Measurements from ENCODE around the gene PBX4.

PBX4 gene

DNA sequence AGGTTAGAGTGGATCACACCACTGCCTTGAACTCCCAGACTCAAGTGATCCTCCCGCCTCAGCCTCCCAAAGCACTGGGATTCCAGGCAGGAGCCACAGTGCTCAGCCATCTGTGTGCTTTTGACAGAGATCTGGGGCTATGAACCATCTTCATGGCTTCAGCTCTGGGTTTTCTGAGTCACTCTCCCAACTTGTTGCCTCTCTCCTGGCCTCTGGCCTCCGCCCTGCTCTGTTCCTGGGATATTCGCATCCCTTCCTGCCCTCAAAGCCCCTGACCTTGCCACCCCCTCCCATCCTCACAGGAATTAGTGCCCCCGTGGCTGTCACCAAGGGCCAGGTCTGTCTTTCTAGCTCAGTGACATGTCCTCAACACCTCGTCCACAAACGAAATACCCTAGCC, 30.7 kb upstream of the PBX4 start:
- DNase-seq = no peak

- DNase-seq = no peak
These were observed 28.7 kb upstream of the PBX4 start for GRCh38 chr19:19647037-19647835.

DNA sequence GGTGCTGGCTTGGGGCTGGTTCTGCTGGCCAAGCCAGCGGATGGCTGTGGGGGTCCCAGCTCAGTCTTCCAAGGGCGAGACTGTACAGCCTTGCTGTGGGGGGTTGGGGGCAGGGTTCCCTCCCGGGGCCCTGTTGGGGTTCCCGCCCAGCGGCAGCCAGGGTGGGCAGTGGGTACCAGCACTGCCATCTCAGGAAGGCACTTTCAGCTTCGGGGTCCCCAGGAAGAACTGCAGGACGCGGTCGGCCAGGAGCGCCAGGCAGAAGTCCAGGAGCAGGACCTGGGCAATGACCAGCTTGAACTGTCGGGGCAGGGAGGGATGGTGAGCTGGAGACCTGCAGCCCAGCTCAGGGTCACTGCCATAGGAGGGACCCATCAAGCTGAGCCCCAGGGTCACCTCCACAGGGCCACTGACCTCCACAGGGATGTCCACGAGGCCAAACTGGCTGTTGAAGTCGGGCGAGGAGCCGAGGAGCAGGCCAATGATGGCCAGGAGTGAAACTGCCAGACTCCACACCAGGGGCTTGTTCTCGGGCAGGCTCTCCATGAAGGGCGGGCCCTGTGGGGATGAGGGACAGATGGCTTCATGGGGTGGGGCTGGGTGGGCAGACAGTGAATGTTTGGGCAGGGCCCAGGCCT, 26.9 kb upstream of the PBX4 start:
- no peak for DNase-seq

- DNase-seq = no peak
These were observed 25.5 kb upstream of the PBX4 start for GRCh38 chr19:19644054-19644388.

DNA sequence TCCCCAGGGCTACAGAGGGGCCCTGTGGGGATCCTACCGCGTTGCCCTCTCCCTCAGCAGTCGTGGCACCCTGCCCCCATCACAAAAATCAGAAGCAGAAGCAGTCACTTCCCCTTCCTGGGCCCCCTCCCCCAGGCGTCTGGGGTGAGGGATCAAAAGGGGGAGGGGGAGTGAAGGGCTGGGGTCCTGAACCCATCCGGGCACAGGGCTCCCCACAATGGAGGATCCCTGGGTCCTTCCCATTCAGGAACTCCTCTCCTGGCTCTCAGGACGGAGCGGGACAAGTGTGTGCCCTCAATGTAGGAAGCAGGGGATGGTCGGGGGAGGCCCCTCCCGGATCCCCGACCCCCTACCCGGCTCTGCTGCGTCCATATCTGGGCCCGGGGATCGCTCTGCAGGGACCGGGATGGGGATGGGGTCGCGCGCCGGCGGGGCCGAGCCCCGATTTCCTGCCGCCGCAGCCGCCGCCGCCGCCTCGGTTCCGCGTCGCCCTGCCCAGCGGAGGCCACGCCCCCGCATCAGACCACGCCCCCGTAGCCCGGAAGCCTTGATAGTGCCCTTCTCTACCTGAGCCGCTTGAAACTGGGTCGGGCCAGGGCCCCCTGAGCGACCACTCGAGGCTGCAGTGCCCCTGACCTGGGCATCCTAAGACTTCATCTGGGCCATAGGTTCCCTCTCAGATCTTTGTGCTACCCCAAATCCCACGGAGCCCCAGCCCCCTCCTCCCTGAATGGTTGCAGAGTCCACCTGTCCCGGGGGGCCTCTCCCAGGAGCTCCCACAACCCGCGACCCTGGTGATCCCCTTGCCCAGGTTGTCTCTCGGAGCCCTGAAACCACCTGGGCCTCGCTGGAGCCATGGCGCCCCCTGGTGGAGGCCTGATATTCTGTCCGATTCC, 24.9 kb upstream of the PBX4 start, which contains the start of gene GMIP:
TSS of gene GMIP (minus strand) at position 500 of the 896 bp plus-strand sequence. CDS start at position 372, 128 bp downstream.
- DNase-seq = peak; percentile 26

DNA sequence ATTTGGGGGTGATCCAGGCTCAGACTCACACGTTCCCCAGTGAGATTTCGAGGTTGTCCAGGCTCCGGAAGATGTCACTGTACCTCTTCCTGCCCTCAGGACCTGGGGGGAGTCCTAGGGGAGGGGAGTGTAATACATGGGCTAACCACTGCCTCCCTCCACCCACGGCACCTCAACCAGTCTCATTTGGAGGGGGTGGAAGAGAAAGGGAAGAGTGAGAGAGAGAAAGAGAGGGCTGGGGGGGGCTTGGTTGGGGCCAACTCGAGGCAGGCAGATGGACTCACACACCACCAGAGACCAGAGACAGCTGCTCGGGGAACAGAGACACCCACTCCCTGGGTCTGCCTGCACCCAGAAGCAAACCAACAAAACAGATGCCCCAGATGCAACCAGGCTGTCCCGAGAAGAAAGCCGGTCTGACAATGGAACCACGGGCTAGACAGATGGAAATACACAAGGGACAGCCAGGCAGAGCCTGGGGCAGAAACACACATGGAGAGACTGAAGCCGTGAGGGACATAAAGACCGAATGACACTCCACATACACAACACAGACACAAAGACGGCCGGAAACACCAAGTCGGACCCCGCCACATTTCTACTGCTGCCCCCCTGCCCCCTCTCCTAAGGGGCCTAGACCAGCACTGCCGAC, 24.1 kb upstream of the PBX4 start:
- no peak for DNase-seq

DNA sequence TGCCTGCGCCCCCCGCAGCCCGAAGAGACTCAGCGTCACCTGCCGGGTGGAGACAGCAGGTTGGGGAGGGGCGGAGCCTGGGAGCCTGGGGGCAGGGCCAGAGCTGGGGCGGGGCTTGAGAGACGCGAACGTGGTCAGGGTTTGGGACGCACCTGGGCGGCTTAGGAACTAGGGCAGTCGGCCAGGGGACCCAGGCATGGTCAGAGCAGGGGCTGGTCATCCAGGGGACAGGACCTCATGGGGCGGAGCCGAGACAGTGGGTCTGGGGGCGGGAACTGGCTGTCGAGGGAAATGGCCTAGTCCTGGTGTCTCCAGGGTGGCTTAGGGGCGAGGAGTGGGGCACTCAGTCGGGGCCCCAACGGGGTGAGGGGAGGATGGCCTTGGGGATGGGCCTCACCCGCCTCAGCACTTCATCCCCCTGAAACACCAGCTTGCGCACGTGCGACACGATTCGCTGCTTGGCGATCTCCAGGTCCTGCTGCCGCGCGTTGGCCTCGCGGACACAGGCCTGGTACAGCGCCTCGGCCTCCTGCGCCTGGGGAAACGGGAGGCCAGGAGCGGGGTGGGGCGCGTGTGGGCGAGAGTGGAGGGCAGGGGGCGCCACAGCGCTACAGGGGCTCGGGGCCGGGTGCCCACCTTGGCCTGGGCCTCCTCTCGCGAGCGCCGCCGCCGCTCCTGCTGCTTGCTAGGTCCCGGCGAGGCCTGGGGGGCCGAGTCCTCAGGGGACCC, 19.2 kb upstream of the PBX4 start:
- DNase-seq = no peak

- DNase-seq = no peak
These were observed 18.7 kb upstream of the PBX4 start for GRCh38 chr19:19637186-19637522.

GRCh38 chr19:19636573-19637185, 18.2 kb upstream of the PBX4 start:
- DNase-seq = no peak

DNA sequence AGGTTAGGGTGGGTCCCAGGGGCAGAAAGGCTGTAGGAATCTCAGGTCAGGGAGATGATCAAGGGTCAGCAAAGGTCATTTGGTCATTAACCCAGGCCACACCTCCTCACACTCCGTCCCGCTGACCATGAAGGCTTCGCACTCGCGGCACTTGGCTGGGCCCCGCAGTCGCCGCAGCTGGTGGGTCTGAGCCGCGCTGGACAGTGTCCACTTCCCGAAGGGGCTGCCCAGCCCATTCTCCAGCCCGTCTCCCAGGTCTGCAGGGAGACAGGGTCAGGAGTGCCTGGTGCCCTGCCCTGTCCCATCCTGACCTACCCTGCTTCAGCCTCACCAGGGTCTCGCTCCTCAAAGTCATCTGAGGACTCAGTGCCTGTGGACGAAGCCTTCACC, 16.8 kb upstream of the PBX4 start:
- DNase-seq = no peak

DNA sequence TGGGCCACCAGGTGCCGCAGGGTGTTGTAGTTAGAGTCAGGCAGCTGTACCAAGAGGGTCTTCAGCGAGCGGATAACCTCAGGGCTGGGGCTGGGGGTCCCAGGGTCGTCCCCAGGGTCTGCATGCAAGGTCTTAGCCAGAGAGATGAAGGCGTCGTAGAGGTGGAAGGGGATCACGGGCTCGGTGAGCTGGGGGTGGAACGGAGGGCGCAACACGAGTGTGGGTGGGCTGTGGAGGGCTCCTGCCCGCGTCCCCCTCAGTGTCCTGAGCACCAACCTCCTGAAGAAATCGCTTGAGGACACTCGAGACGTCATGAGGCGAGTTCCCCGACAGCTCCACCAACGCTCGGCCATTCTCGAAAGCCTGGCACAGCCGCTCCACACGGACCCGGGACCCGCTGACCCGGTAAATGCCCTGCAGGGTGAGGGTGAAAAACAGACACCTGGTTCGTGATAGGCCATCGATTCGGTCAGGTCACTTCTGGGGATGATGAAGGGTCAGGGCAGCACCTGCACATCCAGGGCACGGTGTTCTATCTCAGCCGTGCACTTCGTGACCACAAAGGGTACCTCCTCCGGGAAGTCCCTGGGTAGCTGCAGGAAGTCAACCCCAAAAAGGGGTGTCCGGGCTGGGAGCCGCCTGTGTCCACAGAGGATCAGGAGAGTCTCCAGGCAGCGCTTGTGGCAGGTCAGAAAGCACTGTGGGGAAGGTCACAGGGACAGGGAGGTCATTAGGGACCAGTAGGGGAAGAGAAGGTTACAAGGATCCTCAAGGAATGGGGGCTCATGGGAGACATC, 16.2 kb upstream of the PBX4 start:
- DNase-seq = no peak

GRCh38 chr19:19633711-19634515, 15.4 kb upstream of the PBX4 start:
- no peak for DNase-seq

- no peak for DNase-seq
These were observed 14.2 kb upstream of the PBX4 start for GRCh38 chr19:19632661-19633060.

GRCh38 chr19:19631346-19631745, 12.9 kb upstream of the PBX4 start:
- DNase-seq = no peak

- no peak for DNase-seq
These were observed 11.9 kb upstream of the PBX4 start for GRCh38 chr19:19630426-19630825.

GRCh38 chr19:19630062-19630414, 11.6 kb upstream of the PBX4 start:
- no peak for DNase-seq

DNA sequence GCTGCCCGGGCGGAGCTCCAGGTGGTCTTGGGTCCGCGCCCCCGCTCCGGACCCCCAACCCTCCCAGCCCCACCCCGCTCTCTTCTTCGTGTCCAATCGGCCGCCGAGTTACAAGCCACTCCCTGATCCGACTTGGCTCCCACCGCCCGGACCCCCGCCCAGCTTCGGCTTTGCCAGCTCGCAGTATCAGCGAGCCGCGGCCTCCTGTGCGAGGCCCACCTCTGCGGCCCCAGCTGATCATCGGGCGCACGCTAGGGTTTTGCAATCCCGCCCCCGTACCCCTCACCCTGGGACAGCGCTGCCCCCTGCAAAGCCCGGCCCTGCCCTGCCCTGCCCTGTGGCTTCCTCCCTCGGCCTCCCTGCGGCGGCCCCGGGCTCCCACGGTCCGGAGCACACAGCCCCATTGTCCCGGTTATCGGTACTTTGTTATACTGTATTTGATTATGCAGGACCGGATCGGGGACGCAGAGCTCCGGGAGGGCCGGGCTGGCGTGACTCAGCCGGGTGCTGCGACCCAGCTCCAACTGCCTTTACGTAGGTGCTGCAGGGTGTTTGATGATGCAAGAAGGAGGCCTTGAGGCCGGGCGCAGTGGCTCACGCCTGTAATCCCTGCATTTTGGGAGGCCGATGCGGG, 10.1 kb upstream of the PBX4 start:
- DNase-seq = no peak

- peak; percentile 35 for DNase-seq
These were observed 9.4 kb upstream of the PBX4 start, which contains the start of gene LPAR2 for GRCh38 chr19:19627621-19628500. LPAR2 (minus strand) TSS chr19:19628220; CDS start chr19:19627275, 945 bp downstream.

Data from NCI-H2107 (cell line).